ENCODE results near the gene PSMD6. TPM values are rescaled to one million over a fixed set of nuclear protein-coding genes. Genes with fewer than 3 reads are reported as not detected.

PSMD6 gene
- 10 to 100 TPM; 50.3 to 75.8 TPM for total RNA-seq

- peak; percentile 87 for DNase-seq
- Histone ChIP-seq H3K36me3 (peaks cover 2% of the 10 kb centered on the region), H3K9me3 (no peaks in the 10 kb centered on the region), H3K9ac (ENCODE audit: low read depth in 2 of 2, low read length in 2 of 2) (peak within 1 kb of the TSS; percentile 92 to 96), H3K4me1 (peaks cover 7% of the 10 kb centered on the region), H3K4me3 (peak within 1 kb of the TSS; percentile 90), H3K27me3 (no peaks in the 10 kb centered on the region), H3K27ac (peak within 1 kb of the TSS; percentile 51)
- intact Hi-C loops (cut with DNase I) = no loop called here
- TF ChIP-seq, protein P1, sequence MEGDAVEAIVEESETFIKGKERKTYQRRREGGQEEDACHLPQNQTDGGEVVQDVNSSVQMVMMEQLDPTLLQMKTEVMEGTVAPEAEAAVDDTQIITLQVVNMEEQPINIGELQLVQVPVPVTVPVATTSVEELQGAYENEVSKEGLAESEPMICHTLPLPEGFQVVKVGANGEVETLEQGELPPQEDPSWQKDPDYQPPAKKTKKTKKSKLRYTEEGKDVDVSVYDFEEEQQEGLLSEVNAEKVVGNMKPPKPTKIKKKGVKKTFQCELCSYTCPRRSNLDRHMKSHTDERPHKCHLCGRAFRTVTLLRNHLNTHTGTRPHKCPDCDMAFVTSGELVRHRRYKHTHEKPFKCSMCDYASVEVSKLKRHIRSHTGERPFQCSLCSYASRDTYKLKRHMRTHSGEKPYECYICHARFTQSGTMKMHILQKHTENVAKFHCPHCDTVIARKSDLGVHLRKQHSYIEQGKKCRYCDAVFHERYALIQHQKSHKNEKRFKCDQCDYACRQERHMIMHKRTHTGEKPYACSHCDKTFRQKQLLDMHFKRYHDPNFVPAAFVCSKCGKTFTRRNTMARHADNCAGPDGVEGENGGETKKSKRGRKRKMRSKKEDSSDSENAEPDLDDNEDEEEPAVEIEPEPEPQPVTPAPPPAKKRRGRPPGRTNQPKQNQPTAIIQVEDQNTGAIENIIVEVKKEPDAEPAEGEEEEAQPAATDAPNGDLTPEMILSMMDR (IDR thresholded peaks at IDR 0.05) = peak; percentile 100
These were observed at the start of gene PSMD6 for GRCh38 chr3:64023187-64023860. Gene PSMD6, minus strand, starts transcription at chr3:64023494. Its CDS starts 75 bp downstream, at chr3:64023419.

DNA sequence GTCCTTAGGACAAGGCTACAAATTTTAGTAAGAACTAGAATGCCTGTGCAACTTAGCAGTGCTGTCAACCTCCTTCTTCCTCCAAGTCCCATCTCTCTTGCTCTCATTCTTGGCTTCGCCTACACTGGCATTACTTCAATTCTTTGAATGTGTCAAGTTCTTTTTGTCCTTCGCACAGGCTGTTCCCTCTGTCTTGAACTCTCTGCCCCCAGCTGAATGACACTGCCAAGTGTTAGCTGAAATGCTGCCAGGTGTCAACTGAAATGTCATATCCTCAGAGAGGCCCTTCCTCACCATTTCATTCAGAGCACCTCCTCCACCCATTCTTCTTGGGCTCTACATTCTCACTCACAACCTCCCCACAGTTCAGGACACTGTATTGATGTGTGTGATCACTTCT is 48.8 kb upstream of the PSMD6 start:
- intact Hi-C loops (cut with DNase I) = no loop called here
- Histone ChIP-seq H3K36me3 (no peaks in the 10 kb centered on the region), H3K27ac (no peak overlapping the region), H3K27me3 (no peaks in the 10 kb centered on the region), H3K4me3 (no peak overlapping the region), H3K9ac (ENCODE audit: low read depth in 2 of 2, low read length in 2 of 2) (no peak overlapping the region), H3K9me3 (no peaks in the 10 kb centered on the region), H3K4me1 (no peaks in the 10 kb centered on the region)
- no peak for DNase-seq
- TF ChIP-seq, protein P1 (IDR thresholded peaks at IDR 0.05) = no peak

DNA sequence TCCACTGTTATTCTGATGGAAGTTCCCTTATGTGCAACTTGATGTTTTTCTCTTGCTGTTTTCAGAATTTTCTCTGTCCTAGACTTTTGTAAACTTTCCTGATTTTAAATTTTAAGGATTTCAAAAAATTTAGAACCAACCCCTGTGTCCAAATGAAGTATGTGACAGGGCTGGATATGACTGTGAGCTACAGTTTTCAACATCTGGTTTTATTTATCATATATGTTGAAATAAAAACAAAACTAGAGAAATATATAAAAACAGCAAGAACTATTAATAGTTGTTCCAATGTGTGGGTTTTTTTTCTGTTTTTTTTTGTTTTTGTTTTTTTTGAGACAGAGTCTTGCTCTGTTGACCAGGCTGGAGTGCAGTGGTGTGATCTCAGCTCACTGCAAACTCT is 47.4 kb upstream of the PSMD6 start:
- Histone ChIP-seq H3K4me3 (no peak overlapping the region), H3K9me3 (no peaks in the 10 kb centered on the region), H3K27me3 (no peaks in the 10 kb centered on the region), H3K9ac (ENCODE audit: low read depth in 2 of 2, low read length in 2 of 2) (no peak overlapping the region), H3K36me3 (no peaks in the 10 kb centered on the region), H3K27ac (no peak overlapping the region), H3K4me1 (no peaks in the 10 kb centered on the region)
- TF ChIP-seq, protein P1 (IDR thresholded peaks at IDR 0.05) = no peak
- no peak for DNase-seq
- intact Hi-C loops (cut with DNase I) = no loop called here

GRCh38 chr3:64067506-64068346 is 44.4 kb upstream of the PSMD6 start:
- H3K9me3 ChIP-seq = no peaks in the 10 kb centered on the region
- no peaks in the 10 kb centered on the region for H3K27me3 ChIP-seq
- H3K4me1 ChIP-seq = no peaks in the 10 kb centered on the region
- TF ChIP-seq, protein P1 (IDR thresholded peaks at IDR 0.05) = no peak
- H3K9ac ChIP-seq (ENCODE audit: low read depth in 2 of 2, low read length in 2 of 2) = no peak overlapping the region
- no peaks in the 10 kb centered on the region for H3K36me3 ChIP-seq
- no peak for DNase-seq
- intact Hi-C loops (cut with DNase I) = no loop called here
- no peak overlapping the region for H3K27ac ChIP-seq
- no peak overlapping the region for H3K4me3 ChIP-seq

- Histone ChIP-seq H3K27me3 (no peaks in the 10 kb centered on the region), H3K27ac (no peak overlapping the region), H3K36me3 (no peaks in the 10 kb centered on the region), H3K9me3 (no peaks in the 10 kb centered on the region), H3K4me3 (no peak overlapping the region), H3K4me1 (no peaks in the 10 kb centered on the region), H3K9ac (ENCODE audit: low read depth in 2 of 2, low read length in 2 of 2) (no peak overlapping the region)
- intact Hi-C loops (cut with DNase I) = no loop called here
- no peak for DNase-seq
- TF ChIP-seq, protein P1 (IDR thresholded peaks at IDR 0.05) = no peak
These were observed 41.5 kb upstream of the PSMD6 start for GRCh38 chr3:64064804-64065203.
